PFSK-1 (cell line): ENCODE measurements around the gene DUS2.

Experiments used
- FOXP2 ChIP-seq: optimal IDR thresholded peaks from 2 replicates; pipeline ENCODE3; 2011; ENCODE audit warnings: borderline replicate concordance, control low read depth, inconsistent platforms; ENCODE audit not compliant: insufficient read depth; ENCODE audit errors: extremely low read length, extremely low read depth
- POLR2AphosphoS5 ChIP-seq: IDR thresholded peaks from 2 replicates; pipeline ENCODE4 v1.6.1; 2012; ENCODE audit warnings: low read depth, mild to moderate bottlenecking, control low read depth, low read length, moderate library complexity
- REST ChIP-seq, 2 experiments: IDR thresholded peaks; 2 replicates each; pipeline versions ENCODE4 v1.6.1 to v1.8.0; 2011 to 2012; ENCODE audit warnings: low read depth in 2 of 2, low read length in 2 of 2, control low read depth in 1 of 2, inconsistent platforms in 1 of 2, mild to moderate bottlenecking in 1 of 2, moderate library complexity in 1 of 2; ENCODE audit not compliant: insufficient read depth in 1 of 2
- SIN3A ChIP-seq: IDR thresholded peaks from 2 replicates; pipeline ENCODE4 v1.6.1; 2012; ENCODE audit warnings: mild to moderate bottlenecking, low read length, moderate library complexity, borderline replicate concordance; ENCODE audit not compliant: insufficient read depth
- TAF1 ChIP-seq: IDR thresholded peaks from 2 replicates; pipeline ENCODE4 v1.6.1; 2012; ENCODE audit warnings: low read length, control low read depth, borderline replicate concordance; ENCODE audit not compliant: insufficient read depth

The DUS2 gene

GRCh38 chr16:68075980-68076379 lies 52.9 kb downstream of the DUS2 start:
- TF ChIP-seq FOXP2, result no peak
- no peak for TF ChIP-seq SIN3A

DNA sequence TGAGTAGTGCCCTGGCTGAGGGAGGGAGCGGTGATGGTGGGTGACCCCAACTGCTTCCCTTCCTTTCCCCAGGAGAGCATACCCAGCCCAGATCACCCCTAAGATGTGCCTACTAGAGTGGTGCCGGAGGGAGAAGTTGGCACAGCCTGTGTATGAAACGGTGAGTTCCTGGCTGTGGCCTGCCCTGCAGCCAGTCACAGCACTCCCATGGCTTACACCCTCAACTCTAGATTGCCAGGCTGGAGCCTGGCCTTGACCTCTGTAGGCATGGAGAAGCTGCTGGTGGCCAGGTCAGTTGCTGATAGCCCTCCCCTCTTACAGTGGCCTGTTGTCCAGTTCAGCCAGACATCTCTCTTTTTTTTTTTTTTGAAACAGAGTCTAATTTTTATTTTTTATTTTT lies 53.5 kb downstream of the DUS2 start:
- TF ChIP-seq SIN3A, result no peak
- TF ChIP-seq TAF1, result no peak
- TF ChIP-seq FOXP2, result no peak
- TF ChIP-seq REST (IDR thresholded peaks at IDR 0.05; ENCODE audit: insufficient read depth in 1 of 2, low read depth in 2 of 2, low read length in 2 of 2), result no peak
- no peak for TF ChIP-seq POLR2AphosphoS5

DNA sequence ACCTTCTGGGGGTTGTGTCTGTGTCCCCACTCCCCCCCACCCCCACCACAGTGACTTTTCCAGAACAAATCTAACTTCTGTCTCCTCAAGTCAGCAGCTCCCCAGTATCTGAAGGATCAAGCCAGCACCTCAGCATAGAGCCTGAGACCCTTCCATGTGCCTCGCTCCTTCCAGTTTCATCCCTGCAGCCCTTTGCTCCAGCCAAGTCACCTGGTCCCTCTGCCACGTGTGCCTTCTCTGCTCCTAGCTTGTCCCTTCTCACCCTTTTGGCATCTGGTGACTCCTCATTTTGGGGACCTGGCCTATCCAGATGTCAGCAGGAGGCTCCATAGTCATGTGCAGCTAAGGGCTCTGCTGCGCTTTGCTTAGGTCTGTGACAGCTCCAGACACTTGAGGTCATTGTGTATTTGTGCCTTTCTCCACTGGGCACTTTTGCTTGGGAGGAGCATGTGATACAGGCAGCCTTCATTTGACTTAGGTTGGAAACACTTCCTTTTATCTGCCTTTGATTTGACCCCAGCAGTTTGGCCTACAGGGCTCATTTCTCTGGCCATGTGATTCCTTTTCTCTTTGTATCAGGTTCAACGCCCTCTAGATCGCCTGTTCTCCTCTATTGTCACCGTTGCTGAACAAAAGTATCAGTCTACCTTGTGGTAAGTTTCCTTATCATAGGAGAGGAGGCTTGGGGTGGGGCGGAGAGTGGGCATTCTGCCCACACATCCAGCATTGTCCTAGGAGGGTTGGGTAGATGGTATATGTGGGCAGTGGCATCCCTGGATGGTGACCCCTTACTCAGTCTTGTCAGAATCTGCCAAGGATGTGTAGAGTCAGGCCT lies 55.0 kb downstream of the DUS2 start:
- TF ChIP-seq REST (IDR thresholded peaks at IDR 0.05; ENCODE audit: insufficient read depth in 1 of 2, low read depth in 2 of 2, low read length in 2 of 2) (no peak), TAF1 (no peak), FOXP2 (no peak), SIN3A (no peak), POLR2AphosphoS5 (no peak)

DNA sequence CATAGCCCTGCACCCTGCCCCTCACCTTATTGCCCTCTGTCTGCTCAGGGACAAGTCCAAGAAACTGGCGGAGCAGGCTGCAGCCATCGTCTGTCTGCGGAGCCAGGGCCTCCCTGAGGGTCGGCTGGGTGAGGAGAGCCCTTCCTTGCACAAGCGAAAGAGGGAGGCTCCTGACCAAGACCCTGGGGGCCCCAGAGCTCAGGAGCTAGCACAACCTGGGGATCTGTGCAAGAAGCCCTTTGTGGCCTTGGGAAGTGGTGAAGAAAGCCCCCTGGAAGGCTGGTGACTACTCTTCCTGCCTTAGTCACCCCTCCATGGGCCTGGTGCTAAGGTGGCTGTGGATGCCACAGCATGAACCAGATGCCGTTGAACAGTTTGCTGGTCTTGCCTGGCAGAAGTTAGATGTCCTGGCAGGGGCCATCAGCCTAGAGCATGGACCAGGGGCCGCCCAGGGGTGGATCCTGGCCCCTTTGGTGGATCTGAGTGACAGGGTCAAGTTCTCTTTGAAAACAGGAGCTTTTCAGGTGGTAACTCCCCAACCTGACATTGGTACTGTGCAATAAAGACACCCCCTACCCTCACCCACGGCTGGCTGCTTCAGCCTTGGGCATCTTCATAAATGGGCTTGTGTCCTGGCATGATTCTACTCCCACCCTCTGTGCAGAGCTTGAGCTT lies 55.8 kb downstream of the DUS2 start:
- TF ChIP-seq TAF1 (no peak), REST (IDR thresholded peaks at IDR 0.05; ENCODE audit: insufficient read depth in 1 of 2, low read depth in 2 of 2, low read length in 2 of 2) (no peak), POLR2AphosphoS5 (no peak), FOXP2 (no peak), SIN3A (no peak)

DNA sequence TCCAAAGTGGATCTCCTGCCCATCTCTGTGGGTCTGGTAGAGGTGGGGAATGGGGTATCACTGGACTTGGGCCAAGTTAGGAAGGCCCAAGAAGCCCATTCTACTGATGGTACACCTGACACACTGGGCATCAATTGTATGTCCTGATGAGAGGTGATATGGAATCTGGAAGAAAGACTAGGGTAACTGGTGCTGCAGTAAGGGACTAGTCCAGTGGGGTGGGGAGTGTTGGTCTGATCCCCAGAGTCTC lies 56.2 kb downstream of the DUS2 start:
- no peak for TF ChIP-seq SIN3A
- TF ChIP-seq REST (IDR thresholded peaks at IDR 0.05; ENCODE audit: insufficient read depth in 1 of 2, low read depth in 2 of 2, low read length in 2 of 2), result no peak
- no peak for TF ChIP-seq TAF1
- no peak for TF ChIP-seq POLR2AphosphoS5
- no peak for TF ChIP-seq FOXP2
